ENCODE results near the gene SULT2B1. TPM values are rescaled to one million over a fixed set of nuclear protein-coding genes. Genes with fewer than 3 reads are reported as not detected.
"Not testable (repeated sequence)": the region's sequence is repeated elsewhere in the genome, so short reads cannot be mapped to it uniquely, and the experiment has no call there.

The SULT2B1 gene
- total and polyA plus RNA-seq, 4 donors = 0.14 to 0.24 TPM; not detected in 2

DNA sequence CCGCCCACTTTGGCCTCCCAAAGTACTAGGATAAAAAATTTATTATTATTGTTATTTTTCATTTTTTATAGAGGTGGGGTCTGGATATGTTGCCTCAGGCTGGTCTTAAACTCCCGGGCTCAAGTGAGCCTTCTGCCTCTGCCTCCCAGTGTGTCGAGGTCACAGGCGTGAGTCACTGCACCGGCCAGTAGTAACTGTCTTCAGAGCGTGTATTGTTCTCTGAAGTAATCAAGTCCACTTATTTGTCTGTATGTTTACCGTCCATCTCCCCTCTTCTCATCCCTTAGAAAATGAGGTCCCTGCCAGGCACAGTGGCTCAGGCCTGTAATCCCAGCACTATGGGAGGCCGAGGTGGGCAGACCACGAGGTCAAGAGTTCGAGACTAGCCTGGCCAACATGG, 18.2 kb upstream of the SULT2B1 start (continued):
- TF ChIP-seq, protein P1, sequence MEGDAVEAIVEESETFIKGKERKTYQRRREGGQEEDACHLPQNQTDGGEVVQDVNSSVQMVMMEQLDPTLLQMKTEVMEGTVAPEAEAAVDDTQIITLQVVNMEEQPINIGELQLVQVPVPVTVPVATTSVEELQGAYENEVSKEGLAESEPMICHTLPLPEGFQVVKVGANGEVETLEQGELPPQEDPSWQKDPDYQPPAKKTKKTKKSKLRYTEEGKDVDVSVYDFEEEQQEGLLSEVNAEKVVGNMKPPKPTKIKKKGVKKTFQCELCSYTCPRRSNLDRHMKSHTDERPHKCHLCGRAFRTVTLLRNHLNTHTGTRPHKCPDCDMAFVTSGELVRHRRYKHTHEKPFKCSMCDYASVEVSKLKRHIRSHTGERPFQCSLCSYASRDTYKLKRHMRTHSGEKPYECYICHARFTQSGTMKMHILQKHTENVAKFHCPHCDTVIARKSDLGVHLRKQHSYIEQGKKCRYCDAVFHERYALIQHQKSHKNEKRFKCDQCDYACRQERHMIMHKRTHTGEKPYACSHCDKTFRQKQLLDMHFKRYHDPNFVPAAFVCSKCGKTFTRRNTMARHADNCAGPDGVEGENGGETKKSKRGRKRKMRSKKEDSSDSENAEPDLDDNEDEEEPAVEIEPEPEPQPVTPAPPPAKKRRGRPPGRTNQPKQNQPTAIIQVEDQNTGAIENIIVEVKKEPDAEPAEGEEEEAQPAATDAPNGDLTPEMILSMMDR (IDR thresholded peaks at IDR 0.05; ENCODE audit: low read depth, low read length, missing input control) = no peak

DNA sequence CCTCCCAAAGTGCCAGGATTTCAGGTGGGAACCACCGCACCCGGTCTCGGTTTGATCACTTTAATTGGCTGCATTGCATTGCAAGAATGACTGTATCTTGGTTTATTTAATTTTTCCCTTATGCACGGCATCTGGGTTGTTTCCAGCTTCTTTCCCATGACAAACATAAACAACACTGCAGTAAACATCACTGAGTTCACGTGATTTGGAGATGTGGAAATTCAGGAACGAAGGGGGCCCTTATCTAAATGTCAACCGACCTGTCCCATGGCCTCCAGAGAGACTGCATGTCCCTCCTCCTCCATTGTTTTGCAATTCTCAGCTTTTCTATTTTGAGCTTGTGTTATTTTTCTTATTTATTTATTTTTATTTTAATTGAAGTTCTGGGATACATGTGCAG, 14.4 kb upstream of the SULT2B1 start:
- TF ChIP-seq SP1 (IDR thresholded peaks at IDR 0.05) (no peak), TAF1 (conservative IDR thresholded peaks at IDR 0.05) (no peak), FOXA2 (IDR thresholded peaks at IDR 0.05) (no peak), EGR1 (IDR thresholded peaks at IDR 0.05; ENCODE audit: low read depth in 2 of 2) (no peak), YY1 (IDR thresholded peaks at IDR 0.05) (no peak), RAD21 (IDR thresholded peaks at IDR 0.05) (no peak), GABPA (IDR thresholded peaks at IDR 0.05 in 1 of 2, conservative IDR thresholded peaks at IDR 0.05 in 1 of 2) (no peak), HNF4A (conservative IDR thresholded peaks at IDR 0.05) (no peak), FOXA1 (IDR thresholded peaks at IDR 0.05) (no peak), HNF4G (IDR thresholded peaks at IDR 0.05) (no peak), NR2F2 (IDR thresholded peaks at IDR 0.05) (no peak), JUND (IDR thresholded peaks at IDR 0.05) (no peak), RXRA (IDR thresholded peaks at IDR 0.05) (no peak)
- TF ChIP-seq, protein P1 (IDR thresholded peaks at IDR 0.05; ENCODE audit: low read depth, low read length, missing input control) = no peak
- TF ChIP-seq, protein P2, sequence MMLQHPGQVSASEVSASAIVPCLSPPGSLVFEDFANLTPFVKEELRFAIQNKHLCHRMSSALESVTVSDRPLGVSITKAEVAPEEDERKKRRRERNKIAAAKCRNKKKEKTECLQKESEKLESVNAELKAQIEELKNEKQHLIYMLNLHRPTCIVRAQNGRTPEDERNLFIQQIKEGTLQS (IDR thresholded peaks at IDR 0.05) = no peak
- TF ChIP-seq, protein P3, sequence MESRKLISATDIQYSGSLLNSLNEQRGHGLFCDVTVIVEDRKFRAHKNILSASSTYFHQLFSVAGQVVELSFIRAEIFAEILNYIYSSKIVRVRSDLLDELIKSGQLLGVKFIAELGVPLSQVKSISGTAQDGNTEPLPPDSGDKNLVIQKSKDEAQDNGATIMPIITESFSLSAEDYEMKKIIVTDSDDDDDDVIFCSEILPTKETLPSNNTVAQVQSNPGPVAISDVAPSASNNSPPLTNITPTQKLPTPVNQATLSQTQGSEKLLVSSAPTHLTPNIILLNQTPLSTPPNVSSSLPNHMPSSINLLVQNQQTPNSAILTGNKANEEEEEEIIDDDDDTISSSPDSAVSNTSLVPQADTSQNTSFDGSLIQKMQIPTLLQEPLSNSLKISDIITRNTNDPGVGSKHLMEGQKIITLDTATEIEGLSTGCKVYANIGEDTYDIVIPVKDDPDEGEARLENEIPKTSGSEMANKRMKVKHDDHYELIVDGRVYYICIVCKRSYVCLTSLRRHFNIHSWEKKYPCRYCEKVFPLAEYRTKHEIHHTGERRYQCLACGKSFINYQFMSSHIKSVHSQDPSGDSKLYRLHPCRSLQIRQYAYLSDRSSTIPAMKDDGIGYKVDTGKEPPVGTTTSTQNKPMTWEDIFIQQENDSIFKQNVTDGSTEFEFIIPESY (IDR thresholded peaks at IDR 0.05) = no peak
- TF ChIP-seq, protein P4, sequence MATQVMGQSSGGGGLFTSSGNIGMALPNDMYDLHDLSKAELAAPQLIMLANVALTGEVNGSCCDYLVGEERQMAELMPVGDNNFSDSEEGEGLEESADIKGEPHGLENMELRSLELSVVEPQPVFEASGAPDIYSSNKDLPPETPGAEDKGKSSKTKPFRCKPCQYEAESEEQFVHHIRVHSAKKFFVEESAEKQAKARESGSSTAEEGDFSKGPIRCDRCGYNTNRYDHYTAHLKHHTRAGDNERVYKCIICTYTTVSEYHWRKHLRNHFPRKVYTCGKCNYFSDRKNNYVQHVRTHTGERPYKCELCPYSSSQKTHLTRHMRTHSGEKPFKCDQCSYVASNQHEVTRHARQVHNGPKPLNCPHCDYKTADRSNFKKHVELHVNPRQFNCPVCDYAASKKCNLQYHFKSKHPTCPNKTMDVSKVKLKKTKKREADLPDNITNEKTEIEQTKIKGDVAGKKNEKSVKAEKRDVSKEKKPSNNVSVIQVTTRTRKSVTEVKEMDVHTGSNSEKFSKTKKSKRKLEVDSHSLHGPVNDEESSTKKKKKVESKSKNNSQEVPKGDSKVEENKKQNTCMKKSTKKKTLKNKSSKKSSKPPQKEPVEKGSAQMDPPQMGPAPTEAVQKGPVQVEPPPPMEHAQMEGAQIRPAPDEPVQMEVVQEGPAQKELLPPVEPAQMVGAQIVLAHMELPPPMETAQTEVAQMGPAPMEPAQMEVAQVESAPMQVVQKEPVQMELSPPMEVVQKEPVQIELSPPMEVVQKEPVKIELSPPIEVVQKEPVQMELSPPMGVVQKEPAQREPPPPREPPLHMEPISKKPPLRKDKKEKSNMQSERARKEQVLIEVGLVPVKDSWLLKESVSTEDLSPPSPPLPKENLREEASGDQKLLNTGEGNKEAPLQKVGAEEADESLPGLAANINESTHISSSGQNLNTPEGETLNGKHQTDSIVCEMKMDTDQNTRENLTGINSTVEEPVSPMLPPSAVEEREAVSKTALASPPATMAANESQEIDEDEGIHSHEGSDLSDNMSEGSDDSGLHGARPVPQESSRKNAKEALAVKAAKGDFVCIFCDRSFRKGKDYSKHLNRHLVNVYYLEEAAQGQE (IDR thresholded peaks at IDR 0.05) = no peak
- TF ChIP-seq, protein P5, sequence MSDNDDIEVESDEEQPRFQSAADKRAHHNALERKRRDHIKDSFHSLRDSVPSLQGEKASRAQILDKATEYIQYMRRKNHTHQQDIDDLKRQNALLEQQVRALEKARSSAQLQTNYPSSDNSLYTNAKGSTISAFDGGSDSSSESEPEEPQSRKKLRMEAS (IDR thresholded peaks at IDR 0.05) = no peak
- WGBS = 66% methylated on average over 7 of the region's 7 CpGs
- no peak overlapping the region for H3K4me3 ChIP-seq (ENCODE audit: low read depth in 1 of 3, low read length in 3 of 3)
- no peak for DNase-seq (ENCODE audit: low spot score)
- no peaks in the 10 kb centered on the region for H3K27me3 ChIP-seq (ENCODE audit: control insufficient read depth in 4 of 4, insufficient read depth in 4 of 4, low read length in 3 of 4)
- H3K27ac ChIP-seq (ENCODE audit: low read depth in 1 of 2, low read length in 2 of 2) = no peak overlapping the region
- no peaks in the 10 kb centered on the region for H3K9me3 ChIP-seq (ENCODE audit: control insufficient read depth in 4 of 4, low read length in 3 of 4)
- no peaks in the 10 kb centered on the region for H3K4me1 ChIP-seq (ENCODE audit: control insufficient read depth in 4 of 4, insufficient read depth in 4 of 4, low read length in 3 of 4)
- no peak overlapping the region for H3K9ac ChIP-seq (ENCODE audit: low read depth in 1 of 2, low read length in 2 of 2)
- H3K36me3 ChIP-seq (ENCODE audit: control insufficient read depth in 4 of 4, insufficient read depth in 3 of 4, low read depth in 1 of 4, low read length in 3 of 4) = no peaks in the 10 kb centered on the region

DNA sequence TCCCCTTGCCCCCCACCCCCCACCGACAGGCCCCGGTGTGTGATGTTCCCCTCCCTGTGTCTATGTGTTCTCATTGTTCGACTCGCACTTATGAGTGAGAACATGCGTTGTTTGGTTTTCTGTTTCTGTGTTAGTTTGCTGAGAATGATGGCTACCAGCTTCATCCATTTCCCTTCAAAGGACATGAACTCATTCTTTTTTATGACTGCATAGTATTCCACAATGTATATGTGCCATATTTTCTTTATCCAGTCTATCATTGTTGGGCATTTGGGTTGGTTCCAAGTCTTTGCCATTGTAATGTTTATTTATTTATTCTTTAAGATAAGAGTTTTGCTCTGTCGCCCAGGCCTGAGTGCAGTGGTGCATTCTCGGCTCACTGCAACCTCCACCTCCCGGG, 13.9 kb upstream of the SULT2B1 start:
- H3K36me3 ChIP-seq (ENCODE audit: control insufficient read depth in 4 of 4, insufficient read depth in 3 of 4, low read depth in 1 of 4, low read length in 3 of 4); H3K9me3 ChIP-seq (ENCODE audit: control insufficient read depth in 4 of 4, low read length in 3 of 4); DNase-seq (ENCODE audit: low spot score); H3K27ac ChIP-seq (ENCODE audit: low read depth in 1 of 2, low read length in 2 of 2); H3K9ac ChIP-seq (ENCODE audit: low read depth in 1 of 2, low read length in 2 of 2); H3K4me1 ChIP-seq (ENCODE audit: control insufficient read depth in 4 of 4, insufficient read depth in 4 of 4, low read length in 3 of 4); H3K27me3 ChIP-seq (ENCODE audit: control insufficient read depth in 4 of 4, insufficient read depth in 4 of 4, low read length in 3 of 4); H3K4me3 ChIP-seq (ENCODE audit: low read depth in 1 of 3, low read length in 3 of 3): not testable (repeated sequence)
- 92% methylated on average over 8 of the region's 8 CpGs for WGBS

Measured in liver (tissue), 9 donors.